Umbilical cord (tissue), 2 donors: Measurements from ENCODE around the gene NBPF3. TPM values are rescaled to one million over a fixed set of nuclear protein-coding genes. Genes with fewer than 3 reads are reported as not detected.
"Not testable (repeated sequence)": the region's sequence is repeated elsewhere in the genome, so short reads cannot be mapped to it uniquely, and the experiment has no call there.

Experiments used
- DNase-seq: peaks from one replicate; pipeline ENCODE4 v3.0.0-alpha.2; 2015; ENCODE audit warnings: low spot score
- total RNA-seq: library from RNA; depleted of rRNA; stranded (reverse); fragments of >200 nt; gene quantifications from one replicate; pipeline ENCODE4 v1.2.3, GENCODE V29; 2014; ENCODE audit warnings: low replicate concordance; ENCODE audit not compliant: insufficient read depth

NBPF3 gene
- total RNA-seq, 1 donor from 2014 or later: 22.1 TPM

- DNase-seq: no peak
These were observed 79.0 kb downstream of the NBPF3 start for GRCh38 chr1:21518774-21519455.

GRCh38 chr1:21519486-21520070 lies 79.6 kb downstream of the NBPF3 start:
- DNase-seq: not testable (repeated sequence)

- DNase-seq: no peak
These were observed 81.2 kb downstream of the NBPF3 start for GRCh38 chr1:21520899-21521716.

GRCh38 chr1:21521717-21522060 lies 81.8 kb downstream of the NBPF3 start:
- no peak for DNase-seq

GRCh38 chr1:21522525-21523038 lies 82.6 kb downstream of the NBPF3 start:
- DNase-seq: no peak

- DNase-seq: no peak
These were observed 83.4 kb downstream of the NBPF3 start for GRCh38 chr1:21523297-21523813.

- no peak for DNase-seq
These were observed 84.3 kb downstream of the NBPF3 start for GRCh38 chr1:21524220-21524619.

- DNase-seq: no peak
These were observed 84.9 kb downstream of the NBPF3 start for GRCh38 chr1:21524686-21525339.

- no peak for DNase-seq
These were observed 85.4 kb downstream of the NBPF3 start for GRCh38 chr1:21525340-21525717.

- no peak for DNase-seq
These were observed 86.5 kb downstream of the NBPF3 start for GRCh38 chr1:21526441-21526840.

GRCh38 chr1:21530368-21531016 lies 90.6 kb downstream of the NBPF3 start:
- DNase-seq: no peak

- no peak for DNase-seq
These were observed 91.3 kb downstream of the NBPF3 start for GRCh38 chr1:21531241-21531640.

GRCh38 chr1:21532496-21532895 lies 92.6 kb downstream of the NBPF3 start:
- DNase-seq: no peak

- DNase-seq: no peak
These were observed 93.1 kb downstream of the NBPF3 start for GRCh38 chr1:21532992-21533534.

- DNase-seq: no peak
These were observed 94.2 kb downstream of the NBPF3 start for GRCh38 chr1:21534146-21534545.

Other genes starting within 250 kb of the NBPF3 start
- gene ECE1, start 149.7 kb upstream of the NBPF3 start, total RNA-seq: 43.6 TPM
- not detected for gene ALPL, start 69.3 kb downstream of the NBPF3 start, total RNA-seq
- 2.2 TPM for gene RAP1GAP, start 229.2 kb downstream of the NBPF3 start, total RNA-seq